ENCODE measurements around the gene THAP4. TPM values are rescaled to one million over a fixed set of nuclear protein-coding genes. Genes with fewer than 3 reads are reported as not detected.

The THAP4 gene
- total and polyA plus RNA-seq, 2 experiments from 2014 or later, result 62.9 to 80.4 TPM

- TF ChIP-seq ZNF462 (CRISPR knock-in tag; IDR thresholded peaks at IDR 0.05), result no peak
- TF ChIP-seq, protein P1, sequence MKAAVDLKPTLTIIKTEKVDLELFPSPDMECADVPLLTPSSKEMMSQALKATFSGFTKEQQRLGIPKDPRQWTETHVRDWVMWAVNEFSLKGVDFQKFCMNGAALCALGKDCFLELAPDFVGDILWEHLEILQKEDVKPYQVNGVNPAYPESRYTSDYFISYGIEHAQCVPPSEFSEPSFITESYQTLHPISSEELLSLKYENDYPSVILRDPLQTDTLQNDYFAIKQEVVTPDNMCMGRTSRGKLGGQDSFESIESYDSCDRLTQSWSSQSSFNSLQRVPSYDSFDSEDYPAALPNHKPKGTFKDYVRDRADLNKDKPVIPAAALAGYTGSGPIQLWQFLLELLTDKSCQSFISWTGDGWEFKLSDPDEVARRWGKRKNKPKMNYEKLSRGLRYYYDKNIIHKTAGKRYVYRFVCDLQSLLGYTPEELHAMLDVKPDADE (IDR thresholded peaks at IDR 0.05), result no peak
- TF ChIP-seq CREB1 (CRISPR knock-in tag; IDR thresholded peaks at IDR 0.05; ENCODE audit: low read depth), result no peak
- no peak for TF ChIP-seq POLR2AphosphoS5 (IDR thresholded peaks at IDR 0.05; ENCODE audit: low read depth)
- TF ChIP-seq EZH2phosphoT487 (IDR thresholded peaks at IDR 0.05; ENCODE audit: unreplicated experiment), result no peak
These were observed 9.3 kb downstream of the THAP4 start (continued) for GRCh38 chr2:241627675-241628074.

- no peak overlapping the region for H3K27ac ChIP-seq (ENCODE audit: low read depth)
- no peak for ATAC-seq
- H4K20me1 ChIP-seq (replicated peaks; ENCODE audit: insufficient read depth), result peaks cover 15% of the 10 kb centered on the region; the same call in 1 of the 2 replicates
- no peak overlapping the region for H3K4me3 Mint-ChIP-seq
- H3K4me3 ChIP-seq, result no peak overlapping the region
- H3K4me1 Mint-ChIP-seq, result peaks cover 20% of the 10 kb centered on the region
- no peaks in the 10 kb centered on the region for H3K9me2 ChIP-seq (ENCODE audit: insufficient read depth)
- H3K79me2 ChIP-seq (replicated peaks; ENCODE audit: insufficient read depth), result peaks cover 79% of the 10 kb centered on the region
- no peak overlapping the region for H3K4me2 ChIP-seq
- H3K27me3 Mint-ChIP-seq (ENCODE audit: insufficient read depth, low read depth, poor library complexity), result peaks cover 2% of the 10 kb centered on the region
- no peak for DNase-seq (ENCODE audit: low spot score)
- no peak overlapping the region for H2AFZ ChIP-seq
- H3K36me3 ChIP-seq (ENCODE audit: insufficient read depth), result no peaks in the 10 kb centered on the region
- H3K4me1 ChIP-seq (ENCODE audit: insufficient read depth), result peaks cover 6% of the 10 kb centered on the region; the same call in 1 of the 2 replicates
- peaks cover 16% of the 10 kb centered on the region for H3K36me3 Mint-ChIP-seq (ENCODE audit: low read depth)
- peaks cover 9% of the 10 kb centered on the region; the same call in 2 of the 3 replicates for H3K9me3 Mint-ChIP-seq
- peaks cover 6% of the 10 kb centered on the region; the same call in 1 of the 2 replicates for H3F3A ChIP-seq (replicated peaks; ENCODE audit: low read depth)
- no peaks in the 10 kb centered on the region for H3K27me3 ChIP-seq (ENCODE audit: insufficient read depth)
- H3K27ac Mint-ChIP-seq, result no peak overlapping the region
- TF ChIP-seq, protein P1 (IDR thresholded peaks at IDR 0.05), result no peak
- no peak for TF ChIP-seq JUNB (IDR thresholded peaks at IDR 0.05; ENCODE audit: unreplicated experiment)
- no peak for TF ChIP-seq STAT1 (IDR thresholded peaks at IDR 0.05; ENCODE audit: unreplicated experiment)
- TF ChIP-seq EZH2 (IDR thresholded peaks at IDR 0.05; ENCODE audit: low read depth, unreplicated experiment), result no peak
These were observed 16.6 kb downstream of the THAP4 start for GRCh38 chr2:241620419-241620769.
